ENCODE data around the gene KRT6B. TPM values are rescaled to one million over a fixed set of nuclear protein-coding genes. Genes with fewer than 3 reads are reported as not detected.
"Not testable (repeated sequence)": the region's sequence is repeated elsewhere in the genome, so short reads cannot be mapped to it uniquely, and the experiment has no call there.

Gene KRT6B
- total RNA-seq, 8 experiments from 2014 or later = 0.05 to 0.24 TPM; not detected in 6

- 40 to 93% (median 51%) methylated on average over 1 to 4 of the region's 4 CpGs; no CpG with 5 or more reads in 3 of the 10 experiments for WGBS, 10 experiments
- Histone ChIP-seq H3K4me3 (no peak overlapping the region), H3K27ac (no peak overlapping the region), H3K4me1 (replicated peaks in 1 of 2) (no peaks in the 10 kb centered on the region)
- no peak for ATAC-seq (replicated peaks in 6 of 8)
- in situ Hi-C loops (cut with MboI; ENCODE audit: low pct_unique_long_range_greater_than_20kb in 2 of 9, low sequenced_read_pairs in 9 of 9, unreplicated experiment in 9 of 9) = no loop called here
Measured at GRCh38 chr12:52413202-52413601, 38.7 kb downstream of the KRT6B start.

GRCh38 chr12:52411815-52412214 is 40.1 kb downstream of the KRT6B start:
- no peak overlapping the region for H3K27ac ChIP-seq
- 52 to 100% (median 60%) methylated on average over 1 to 7 of the region's 10 CpGs; no CpG with 5 or more reads in 3 of the 10 experiments for WGBS, 10 experiments
- H3K4me3 ChIP-seq = no peak overlapping the region
- in situ Hi-C loops (cut with MboI; ENCODE audit: low pct_unique_long_range_greater_than_20kb in 2 of 9, low sequenced_read_pairs in 9 of 9, unreplicated experiment in 9 of 9) = no loop called here
- no peaks in the 10 kb centered on the region for H3K4me1 ChIP-seq (replicated peaks in 1 of 2)
- peak in 2 of 8 experiments; percentile 67 to 69 for ATAC-seq (replicated peaks in 6 of 8)

- peak in 1 of 8 experiments; percentile 39 for ATAC-seq (replicated peaks in 6 of 8)
- H3K4me1 ChIP-seq (replicated peaks in 1 of 2); in situ Hi-C loops (cut with MboI; ENCODE audit: low pct_unique_long_range_greater_than_20kb in 2 of 9, low sequenced_read_pairs in 9 of 9, unreplicated experiment in 9 of 9); H3K27ac ChIP-seq; H3K4me3 ChIP-seq: not testable (repeated sequence)
- no CpG with 5 or more reads among the region's 1 CpG for WGBS, 10 experiments
Measured at GRCh38 chr12:52410589-52411248, 41.2 kb downstream of the KRT6B start.

GRCh38 chr12:52407918-52408317 is 44.0 kb downstream of the KRT6B start:
- no peak for ATAC-seq (replicated peaks in 6 of 8)
- in situ Hi-C loops (cut with MboI; ENCODE audit: low pct_unique_long_range_greater_than_20kb in 2 of 9, low sequenced_read_pairs in 9 of 9, unreplicated experiment in 9 of 9) = no loop called here

GRCh38 chr12:52405922-52406385 is 46.0 kb downstream of the KRT6B start, which contains the start of gene KRT82:
Gene KRT82, minus strand, starts transcription at chr12:52406335. Its CDS starts 58 bp downstream, at chr12:52406277.
- 64 to 85% (median 72%) methylated on average over 2 to 10 of the region's 14 CpGs; no CpG with 5 or more reads in 4 of the 10 experiments for WGBS, 10 experiments
- no peak for ATAC-seq (replicated peaks in 6 of 8)
- no peak within 1 kb of the TSS for H3K27ac ChIP-seq
- H3K4me1 ChIP-seq (replicated peaks in 1 of 2) = no peaks in the 10 kb centered on the region
- in situ Hi-C loops (cut with MboI; ENCODE audit: low pct_unique_long_range_greater_than_20kb in 2 of 9, low sequenced_read_pairs in 9 of 9, unreplicated experiment in 9 of 9) = no loop called here
- no peak within 1 kb of the TSS for H3K4me3 ChIP-seq

More at GRCh38 chr12:52407918-52408317, 44.0 kb downstream of the KRT6B start:
- Histone ChIP-seq H3K4me3 (no peak overlapping the region), H3K4me1 (replicated peaks in 1 of 2) (no peaks in the 10 kb centered on the region), H3K27ac (no peak overlapping the region)
- 50 to 100% (median 80%) methylated on average over 1 of the region's 5 CpGs; no CpG with 5 or more reads in 7 of the 10 experiments for WGBS, 10 experiments

- in situ Hi-C loops (cut with MboI; ENCODE audit: low pct_unique_long_range_greater_than_20kb in 2 of 9, low sequenced_read_pairs in 9 of 9, unreplicated experiment in 9 of 9) = no loop called here
- 0 to 80% (median 63%) methylated on average over 1 of the region's 3 CpGs; no CpG with 5 or more reads in 6 of the 10 experiments for WGBS, 10 experiments
- no peak overlapping the region for H3K4me3 ChIP-seq
- ATAC-seq (replicated peaks in 6 of 8) = no peak
- no peaks in the 10 kb centered on the region for H3K4me1 ChIP-seq (replicated peaks in 1 of 2)
- H3K27ac ChIP-seq = no peak overlapping the region
Measured at GRCh38 chr12:52404951-52405350, 47.0 kb downstream of the KRT6B start.

- 20 to 92% (median 40%) methylated on average over 1 to 7 of the region's 9 CpGs; no CpG with 5 or more reads in 7 of the 10 experiments for WGBS, 10 experiments
- Histone ChIP-seq H3K27ac (no peak overlapping the region), H3K4me1 (replicated peaks in 1 of 2) (no peaks in the 10 kb centered on the region), H3K4me3 (no peak overlapping the region)
- ATAC-seq (replicated peaks in 6 of 8) = no peak
- in situ Hi-C loops (cut with MboI; ENCODE audit: low pct_unique_long_range_greater_than_20kb in 2 of 9, low sequenced_read_pairs in 9 of 9, unreplicated experiment in 9 of 9) = no loop called here
Measured at GRCh38 chr12:52403561-52403960, 48.4 kb downstream of the KRT6B start.

- Histone ChIP-seq H3K4me3 (no peak overlapping the region), H3K27ac (no peak overlapping the region), H3K4me1 (replicated peaks in 1 of 2) (no peaks in the 10 kb centered on the region)
- 0 to 50% (median 28%) methylated on average over 1 to 2 of the region's 3 CpGs; no CpG with 5 or more reads in 6 of the 10 experiments for WGBS, 10 experiments
- ATAC-seq (replicated peaks in 6 of 8) = no peak
- in situ Hi-C loops (cut with MboI; ENCODE audit: low pct_unique_long_range_greater_than_20kb in 2 of 9, low sequenced_read_pairs in 9 of 9, unreplicated experiment in 9 of 9) = no loop called here
Measured at GRCh38 chr12:52402873-52403540, 48.9 kb downstream of the KRT6B start.

GRCh38 chr12:52402377-52402776 is 49.6 kb downstream of the KRT6B start:
- Histone ChIP-seq H3K4me3 (no peak overlapping the region), H3K27ac (no peak overlapping the region), H3K4me1 (replicated peaks in 1 of 2) (no peaks in the 10 kb centered on the region)
- ATAC-seq (replicated peaks in 6 of 8) = no peak
- WGBS, 10 experiments = 64 to 100% (median 86%) methylated on average over 2 of the region's 2 CpGs; no CpG with 5 or more reads in 6 of the 10 experiments
- in situ Hi-C loops (cut with MboI; ENCODE audit: low pct_unique_long_range_greater_than_20kb in 2 of 9, low sequenced_read_pairs in 9 of 9, unreplicated experiment in 9 of 9) = no loop called here

- Histone ChIP-seq H3K4me3 (no peak overlapping the region), H3K4me1 (replicated peaks in 1 of 2) (no peaks in the 10 kb centered on the region), H3K27ac (no peak overlapping the region)
- ATAC-seq (replicated peaks in 6 of 8) = no peak
- WGBS, 10 experiments = 47 to 80% (median 70%) methylated on average over 1 to 4 of the region's 4 CpGs; no CpG with 5 or more reads in 4 of the 10 experiments
- in situ Hi-C loops (cut with MboI; ENCODE audit: low pct_unique_long_range_greater_than_20kb in 2 of 9, low sequenced_read_pairs in 9 of 9, unreplicated experiment in 9 of 9) = no loop called here
Measured at GRCh38 chr12:52401926-52402325, 50.0 kb downstream of the KRT6B start.

GRCh38 chr12:52401526-52401925 is 50.4 kb downstream of the KRT6B start:
- no peak overlapping the region for H3K27ac ChIP-seq
- ATAC-seq (replicated peaks in 6 of 8) = no peak
- WGBS, 10 experiments = 60 to 100% (median 72%) methylated on average over 1 to 4 of the region's 5 CpGs; no CpG with 5 or more reads in 2 of the 10 experiments
- H3K4me1 ChIP-seq (replicated peaks in 1 of 2) = no peaks in the 10 kb centered on the region
- in situ Hi-C loops (cut with MboI; ENCODE audit: low pct_unique_long_range_greater_than_20kb in 2 of 9, low sequenced_read_pairs in 9 of 9, unreplicated experiment in 9 of 9) = no loop called here
- no peak overlapping the region for H3K4me3 ChIP-seq

- ATAC-seq (replicated peaks in 6 of 8) = no peak
- WGBS, 10 experiments = 28 to 100% (median 67%) methylated on average over 1 to 7 of the region's 9 CpGs; no CpG with 5 or more reads in 4 of the 10 experiments
- H3K27ac ChIP-seq = no peak overlapping the region
- in situ Hi-C loops (cut with MboI; ENCODE audit: low pct_unique_long_range_greater_than_20kb in 2 of 9, low sequenced_read_pairs in 9 of 9, unreplicated experiment in 9 of 9) = no loop called here
- H3K4me3 ChIP-seq = no peak overlapping the region
- no peaks in the 10 kb centered on the region for H3K4me1 ChIP-seq (replicated peaks in 1 of 2)
Measured at GRCh38 chr12:52400906-52401305, 51.0 kb downstream of the KRT6B start.

GRCh38 chr12:52399756-52400155 is 52.2 kb downstream of the KRT6B start:
- WGBS, 10 experiments = 60 to 90% (median 80%) methylated on average over 1 to 2 of the region's 16 CpGs; no CpG with 5 or more reads in 7 of the 10 experiments

More at GRCh38 chr12:52399756-52400155, 52.2 kb downstream of the KRT6B start:
- ATAC-seq (replicated peaks in 6 of 8) = no peak
- Histone ChIP-seq H3K4me1 (replicated peaks in 1 of 2) (no peaks in the 10 kb centered on the region), H3K4me3 (no peak overlapping the region), H3K27ac (no peak overlapping the region)
- in situ Hi-C loops (cut with MboI; ENCODE audit: low pct_unique_long_range_greater_than_20kb in 2 of 9, low sequenced_read_pairs in 9 of 9, unreplicated experiment in 9 of 9) = loop anchor here in 3 of 9 experiments (25.0 kb wide), 2 partner anchors 488 to 588 kb away; no protein-coding TSS in a partner anchor
